Adrenal gland (tissue), 5 donors: ENCODE measurements around the gene TICRR.

ENCODE experiments used
- POLR2A ChIP-seq, 2 donors: fragments of 450-650 bp; IDR thresholded peaks; one replicate each; pipeline ENCODE4 v1.6.1; 2017; ENCODE audit warnings: antibody characterized with exemption in 2 of 2, mild to moderate bottlenecking in 2 of 2, moderate library complexity in 1 of 2
- TF ChIP-seq, protein P1 (sequence below), 6 experiments: fragments of 450-650 bp in 4 of 6; fragments of 200-600 bp in 2 of 6; sonication (generic) in 1 of 6; IDR thresholded peaks; 1 replicate in 5 of 6; 2 replicates in 1 of 6; pipeline versions ENCODE4 v1.5.1 to v1.8.0; 2016 to 2021; ENCODE audit warnings: antibody characterized with exemption in 6 of 6, mild to moderate bottlenecking in 2 of 6, moderate library complexity in 1 of 6
- donor health status: DM: no; HTN: no; CAD: no.

DNA sequence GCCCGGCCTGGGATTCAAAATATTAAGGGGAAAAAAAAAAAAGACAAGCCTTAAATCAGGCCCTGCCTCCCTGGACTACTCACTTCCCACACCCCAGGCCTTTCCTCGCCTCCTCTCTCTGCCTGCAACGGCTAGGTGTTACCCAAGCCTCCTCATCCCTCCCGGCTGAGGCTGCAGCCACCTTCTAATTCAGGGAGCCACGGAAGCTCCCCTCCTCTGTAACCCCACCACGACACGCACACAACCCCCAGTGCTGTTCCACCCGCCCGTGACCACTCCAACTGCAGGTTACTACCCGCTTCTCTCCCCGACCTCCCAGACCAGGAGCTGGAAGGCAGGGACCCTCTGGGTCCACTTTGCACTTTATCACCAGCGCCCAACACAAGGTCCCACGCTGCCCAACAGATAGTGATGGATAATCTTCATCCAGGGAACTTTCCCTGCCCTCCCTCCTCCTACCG is 79.1 kb downstream of the TICRR start:
- TF ChIP-seq, protein P1, sequence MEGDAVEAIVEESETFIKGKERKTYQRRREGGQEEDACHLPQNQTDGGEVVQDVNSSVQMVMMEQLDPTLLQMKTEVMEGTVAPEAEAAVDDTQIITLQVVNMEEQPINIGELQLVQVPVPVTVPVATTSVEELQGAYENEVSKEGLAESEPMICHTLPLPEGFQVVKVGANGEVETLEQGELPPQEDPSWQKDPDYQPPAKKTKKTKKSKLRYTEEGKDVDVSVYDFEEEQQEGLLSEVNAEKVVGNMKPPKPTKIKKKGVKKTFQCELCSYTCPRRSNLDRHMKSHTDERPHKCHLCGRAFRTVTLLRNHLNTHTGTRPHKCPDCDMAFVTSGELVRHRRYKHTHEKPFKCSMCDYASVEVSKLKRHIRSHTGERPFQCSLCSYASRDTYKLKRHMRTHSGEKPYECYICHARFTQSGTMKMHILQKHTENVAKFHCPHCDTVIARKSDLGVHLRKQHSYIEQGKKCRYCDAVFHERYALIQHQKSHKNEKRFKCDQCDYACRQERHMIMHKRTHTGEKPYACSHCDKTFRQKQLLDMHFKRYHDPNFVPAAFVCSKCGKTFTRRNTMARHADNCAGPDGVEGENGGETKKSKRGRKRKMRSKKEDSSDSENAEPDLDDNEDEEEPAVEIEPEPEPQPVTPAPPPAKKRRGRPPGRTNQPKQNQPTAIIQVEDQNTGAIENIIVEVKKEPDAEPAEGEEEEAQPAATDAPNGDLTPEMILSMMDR (IDR thresholded peaks at IDR 0.05) = no peak
- no peak for TF ChIP-seq POLR2A (IDR thresholded peaks at IDR 0.05)
